Muscle of leg (tissue), 11 donors: ENCODE measurements around the gene DLX3. TPM values are rescaled to one million over a fixed set of nuclear protein-coding genes. Genes with fewer than 3 reads are reported as not detected.

Experiments used
- DNase-seq: peaks from one replicate; pipeline ENCODE4 v3.0.0; 2013
- H3K27ac ChIP-seq: one replicate; pipeline ENCODE4 v1.5.1; 2013; ENCODE audit warnings: mild to moderate bottlenecking, low read length, control low read depth
- H3K27me3 ChIP-seq: one replicate; pipeline ENCODE4 v1.6.1; 2013; ENCODE audit warnings: low read length; ENCODE audit not compliant: control insufficient read depth, insufficient read depth
- H3K36me3 ChIP-seq: one replicate; pipeline ENCODE4 v1.6.1; 2013; ENCODE audit warnings: low read length; ENCODE audit not compliant: control insufficient read depth, insufficient read depth
- H3K4me1 ChIP-seq: one replicate; pipeline ENCODE4 v1.6.1; 2013; ENCODE audit warnings: low read length; ENCODE audit not compliant: control insufficient read depth, insufficient read depth
- H3K4me3 ChIP-seq: one replicate; pipeline ENCODE4 v1.5.1; 2013; ENCODE audit warnings: low read length, control low read depth
- H3K9me3 ChIP-seq: replicated peaks from 2 replicates; pipeline ENCODE4 v1.6.1; 2013; ENCODE audit warnings: low read depth, low read length; ENCODE audit not compliant: control insufficient read depth
- WGBS: methylation state at CpG from one replicate; pipeline ENCODE4 v1.1.5; 2013; ENCODE audit warnings: missing lambda C conversion rate; ENCODE audit not compliant: insufficient coverage; 5-methylcytosine and 5-hydroxymethylcytosine counted together
- polyA plus RNA-seq, 8 donors: library from polyadenylated mRNA; unstranded; fragments of 120-200 nt; gene quantifications; one replicate each; pipeline versions ENCODE4 v1.2.1 to v1.2.3, GENCODE V29; 2013; ENCODE audit warnings: inconsistent platforms in 1 of 8, low replicate concordance in 1 of 8; ENCODE audit not compliant: insufficient read length in 8 of 8, insufficient read depth in 1 of 8
- total RNA-seq: library from RNA; stranded (reverse); fragments of 120-200 nt; gene quantifications from one replicate; pipeline ENCODE4 v1.2.4, GENCODE V29; 2013

Gene DLX3
- total and polyA plus RNA-seq, 9 donors, result 0.06 to 1.1 (median 0.11) TPM; not detected in 4

DNA sequence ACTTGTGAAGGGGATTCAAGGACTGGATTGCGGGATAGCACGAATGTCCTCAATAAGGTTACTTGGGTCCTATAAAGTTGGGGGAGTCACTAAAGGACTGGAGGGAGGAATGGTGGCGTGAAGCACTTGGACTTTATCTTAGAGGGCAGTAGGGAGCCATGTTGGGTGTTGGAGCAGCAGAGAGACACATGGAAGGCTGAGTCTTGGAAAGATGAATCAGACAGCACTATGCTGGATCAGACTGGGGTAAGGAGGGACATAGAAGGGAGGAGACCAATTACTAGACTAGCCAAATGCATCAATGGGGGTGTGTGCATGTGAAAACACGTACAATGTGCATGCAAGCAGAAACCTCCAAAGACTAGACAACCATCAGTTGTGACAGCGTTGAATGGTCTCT lies 52.1 kb downstream of the DLX3 start:
- Histone ChIP-seq H3K9me3 (no peaks in the 10 kb centered on the region), H3K27me3 (peaks cover 71% of the 10 kb centered on the region), H3K36me3 (no peaks in the 10 kb centered on the region), H3K4me3 (no peak overlapping the region), H3K27ac (no peak overlapping the region), H3K4me1 (no peaks in the 10 kb centered on the region)
- WGBS, result 80% methylated on average over 3 of the region's 5 CpGs
- no peak for DNase-seq

DNA sequence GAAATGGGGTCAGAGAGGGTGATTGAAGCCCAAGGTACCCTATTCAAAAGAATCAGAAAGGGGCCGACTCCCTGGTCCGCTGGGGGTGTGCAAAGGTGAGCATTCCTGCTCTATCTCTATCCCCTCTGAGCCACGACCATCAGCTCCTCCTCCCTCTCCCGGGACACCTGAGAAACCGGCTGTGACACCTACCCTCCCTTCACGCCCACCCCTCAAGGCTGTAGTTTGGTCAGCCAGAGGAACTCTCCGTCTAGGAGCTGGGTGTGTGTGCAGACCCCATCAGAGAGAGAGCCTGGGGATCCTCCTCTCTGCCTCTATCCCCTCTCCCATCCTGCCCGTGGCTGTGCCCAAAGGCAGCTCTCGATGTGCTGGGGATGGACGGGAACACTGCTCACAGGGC lies 53.6 kb downstream of the DLX3 start:
- no peaks in the 10 kb centered on the region for H3K4me1 ChIP-seq
- H3K9me3 ChIP-seq, result no peaks in the 10 kb centered on the region
- no peak overlapping the region for H3K27ac ChIP-seq
- H3K27me3 ChIP-seq, result peaks cover 70% of the 10 kb centered on the region
- 62% methylated on average over 3 of the region's 10 CpGs for WGBS
- DNase-seq, result no peak
- no peak overlapping the region for H3K4me3 ChIP-seq
- H3K36me3 ChIP-seq, result no peaks in the 10 kb centered on the region

Other genes starting within 250 kb of the DLX3 start
- 9.8 TPM for gene FAM117A, start 231.1 kb downstream of the DLX3 start, total RNA-seq
- 10 to 100 TPM; 15.8 to 23.6 (median 17.7) TPM for gene FAM117A, start 231.1 kb downstream of the DLX3 start, polyA plus RNA-seq
- gene KAT7, start 206.5 kb downstream of the DLX3 start, total RNA-seq, result 30.9 TPM
- gene KAT7, start 206.5 kb downstream of the DLX3 start, polyA plus RNA-seq, result 10 to 100 TPM; 25.0 to 31.8 (median 26.0) TPM
- 0.75 TPM for gene TAC4, start 147.2 kb downstream of the DLX3 start, total RNA-seq
- 1 to 10 TPM in 7 of 8 donors, under 1 TPM in 1; 0.95 to 1.8 (median 1.2) TPM for gene TAC4, start 147.2 kb downstream of the DLX3 start, polyA plus RNA-seq
- 0.13 TPM for gene DLX4, start 26.0 kb downstream of the DLX3 start, total RNA-seq
- gene DLX4, start 26.0 kb downstream of the DLX3 start, polyA plus RNA-seq, result under 1 TPM; 0.09 to 0.57 (median 0.27) TPM
- gene ITGA3, start 60.9 kb upstream of the DLX3 start, total RNA-seq, result 22.7 TPM
- gene ITGA3, start 60.9 kb upstream of the DLX3 start, polyA plus RNA-seq, result 10 to 100 TPM; 14.8 to 31.8 (median 24.8) TPM
- gene PDK2, start 100.1 kb upstream of the DLX3 start, total RNA-seq, result 22.2 TPM
- gene PDK2, start 100.1 kb upstream of the DLX3 start, polyA plus RNA-seq, result 10 to 100 TPM; 43.4 to 75.1 (median 60.4) TPM
- 1.5 TPM for gene SAMD14, start 134.9 kb upstream of the DLX3 start, total RNA-seq
- gene SAMD14, start 134.9 kb upstream of the DLX3 start, polyA plus RNA-seq, result 10 to 100 TPM in 1 of 8 donors, 1 to 10 TPM in 7; 3.2 to 10.3 (median 5.5) TPM
- gene PPP1R9B, start 155.5 kb upstream of the DLX3 start, total RNA-seq, result 24.7 TPM
- gene PPP1R9B, start 155.5 kb upstream of the DLX3 start, polyA plus RNA-seq, result 10 to 100 TPM; 37.0 to 66.1 (median 48.9) TPM
- 265 TPM for gene SGCA, start 170.8 kb upstream of the DLX3 start, total RNA-seq
- 100 to 1,000 TPM; 209 to 375 (median 325) TPM for gene SGCA, start 170.8 kb upstream of the DLX3 start, polyA plus RNA-seq
- 4,027 TPM for gene COL1A1, start 206.4 kb upstream of the DLX3 start, total RNA-seq
- gene COL1A1, start 206.4 kb upstream of the DLX3 start, polyA plus RNA-seq, result 1,000 to 10,000 TPM; 2,579 to 9,345 (median 5,633) TPM